ENCODE data around the gene FARP1.

FARP1 gene

GRCh38 chr13:98450026-98450425 lies 307.1 kb downstream of the FARP1 start:
- Histone ChIP-seq H3K4me1 (ENCODE audit: control insufficient read depth, insufficient read depth, low read length) (no peaks in the 10 kb centered on the region), H3K4me3 (ENCODE audit: low read depth, low read length) (no peak overlapping the region), H3K27ac (ENCODE audit: extremely low read depth, low read depth, low read length) (no peak overlapping the region), H3K36me3 (ENCODE audit: control insufficient read depth in 2 of 2, insufficient read depth in 1 of 2, low read length in 2 of 2) (peaks cover 0 to 75% of the 10 kb centered on the region in 2 experiments; a peak in 2 of 3 replicates), H3K9me3 (ENCODE audit: control insufficient read depth, insufficient read depth, low read depth, low read length) (no peaks in the 10 kb centered on the region)
- TF ChIP-seq ZNF623 (tag by site-specific recombination; IDR thresholded peaks at IDR 0.05) (no peak), ZNF529 (tag by site-specific recombination; IDR thresholded peaks at IDR 0.05; ENCODE audit: insufficient replicate concordance) (no peak), ZBTB21 (tag by site-specific recombination; IDR thresholded peaks at IDR 0.05) (no peak), ZNF510 (tag by site-specific recombination; IDR thresholded peaks at IDR 0.05; ENCODE audit: insufficient replicate concordance) (no peak), ZNF433 (tag by site-specific recombination; IDR thresholded peaks at IDR 0.05; ENCODE audit: low read depth) (no peak), ZSCAN23 (tag by site-specific recombination; IDR thresholded peaks at IDR 0.05) (no peak), ZNF654 (tag by site-specific recombination; IDR thresholded peaks at IDR 0.05; ENCODE audit: low read depth) (no peak), ZNF830 (tag by site-specific recombination; IDR thresholded peaks at IDR 0.05; ENCODE audit: low read depth) (no peak), ZNF280C (tag by site-specific recombination; IDR thresholded peaks at IDR 0.05) (no peak), YY2 (tag by site-specific recombination; IDR thresholded peaks at IDR 0.05) (no peak), ZBTB7A (tag by site-specific recombination; IDR thresholded peaks at IDR 0.05; ENCODE audit: low read depth) (no peak), ZNF23 (tag by site-specific recombination; IDR thresholded peaks at IDR 0.05; ENCODE audit: borderline replicate concordance) (no peak), SALL2 (tag by site-specific recombination; IDR thresholded peaks at IDR 0.05; ENCODE audit: borderline replicate concordance) (no peak), GLI2 (tag by site-specific recombination; IDR thresholded peaks at IDR 0.05; ENCODE audit: borderline replicate concordance, low read depth) (no peak), ZSCAN30 (tag by site-specific recombination; IDR thresholded peaks at IDR 0.05) (no peak), ZNF580 (tag by site-specific recombination; IDR thresholded peaks at IDR 0.05) (no peak), ZBTB1 (tag by site-specific recombination; IDR thresholded peaks at IDR 0.05) (no peak)
- TF ChIP-seq, protein P1, sequence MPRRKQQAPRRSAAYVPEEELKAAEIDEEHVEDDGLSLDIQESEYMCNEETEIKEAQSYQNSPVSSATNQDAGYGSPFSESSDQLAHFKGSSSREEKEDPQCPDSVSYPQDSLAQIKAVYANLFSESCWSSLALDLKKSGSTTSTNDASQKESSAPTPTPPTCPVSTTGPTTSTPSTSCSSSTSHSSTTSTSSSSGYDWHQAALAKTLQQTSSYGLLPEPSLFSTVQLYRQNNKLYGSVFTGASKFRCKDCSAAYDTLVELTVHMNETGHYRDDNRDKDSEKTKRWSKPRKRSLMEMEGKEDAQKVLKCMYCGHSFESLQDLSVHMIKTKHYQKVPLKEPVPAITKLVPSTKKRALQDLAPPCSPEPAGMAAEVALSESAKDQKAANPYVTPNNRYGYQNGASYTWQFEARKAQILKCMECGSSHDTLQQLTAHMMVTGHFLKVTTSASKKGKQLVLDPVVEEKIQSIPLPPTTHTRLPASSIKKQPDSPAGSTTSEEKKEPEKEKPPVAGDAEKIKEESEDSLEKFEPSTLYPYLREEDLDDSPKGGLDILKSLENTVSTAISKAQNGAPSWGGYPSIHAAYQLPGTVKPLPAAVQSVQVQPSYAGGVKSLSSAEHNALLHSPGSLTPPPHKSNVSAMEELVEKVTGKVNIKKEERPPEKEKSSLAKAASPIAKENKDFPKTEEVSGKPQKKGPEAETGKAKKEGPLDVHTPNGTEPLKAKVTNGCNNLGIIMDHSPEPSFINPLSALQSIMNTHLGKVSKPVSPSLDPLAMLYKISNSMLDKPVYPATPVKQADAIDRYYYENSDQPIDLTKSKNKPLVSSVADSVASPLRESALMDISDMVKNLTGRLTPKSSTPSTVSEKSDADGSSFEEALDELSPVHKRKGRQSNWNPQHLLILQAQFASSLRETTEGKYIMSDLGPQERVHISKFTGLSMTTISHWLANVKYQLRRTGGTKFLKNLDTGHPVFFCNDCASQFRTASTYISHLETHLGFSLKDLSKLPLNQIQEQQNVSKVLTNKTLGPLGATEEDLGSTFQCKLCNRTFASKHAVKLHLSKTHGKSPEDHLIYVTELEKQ (tag by site-specific recombination; IDR thresholded peaks at IDR 0.05; ENCODE audit: borderline replicate concordance), result no peak
- TF ChIP-seq, protein P2, sequence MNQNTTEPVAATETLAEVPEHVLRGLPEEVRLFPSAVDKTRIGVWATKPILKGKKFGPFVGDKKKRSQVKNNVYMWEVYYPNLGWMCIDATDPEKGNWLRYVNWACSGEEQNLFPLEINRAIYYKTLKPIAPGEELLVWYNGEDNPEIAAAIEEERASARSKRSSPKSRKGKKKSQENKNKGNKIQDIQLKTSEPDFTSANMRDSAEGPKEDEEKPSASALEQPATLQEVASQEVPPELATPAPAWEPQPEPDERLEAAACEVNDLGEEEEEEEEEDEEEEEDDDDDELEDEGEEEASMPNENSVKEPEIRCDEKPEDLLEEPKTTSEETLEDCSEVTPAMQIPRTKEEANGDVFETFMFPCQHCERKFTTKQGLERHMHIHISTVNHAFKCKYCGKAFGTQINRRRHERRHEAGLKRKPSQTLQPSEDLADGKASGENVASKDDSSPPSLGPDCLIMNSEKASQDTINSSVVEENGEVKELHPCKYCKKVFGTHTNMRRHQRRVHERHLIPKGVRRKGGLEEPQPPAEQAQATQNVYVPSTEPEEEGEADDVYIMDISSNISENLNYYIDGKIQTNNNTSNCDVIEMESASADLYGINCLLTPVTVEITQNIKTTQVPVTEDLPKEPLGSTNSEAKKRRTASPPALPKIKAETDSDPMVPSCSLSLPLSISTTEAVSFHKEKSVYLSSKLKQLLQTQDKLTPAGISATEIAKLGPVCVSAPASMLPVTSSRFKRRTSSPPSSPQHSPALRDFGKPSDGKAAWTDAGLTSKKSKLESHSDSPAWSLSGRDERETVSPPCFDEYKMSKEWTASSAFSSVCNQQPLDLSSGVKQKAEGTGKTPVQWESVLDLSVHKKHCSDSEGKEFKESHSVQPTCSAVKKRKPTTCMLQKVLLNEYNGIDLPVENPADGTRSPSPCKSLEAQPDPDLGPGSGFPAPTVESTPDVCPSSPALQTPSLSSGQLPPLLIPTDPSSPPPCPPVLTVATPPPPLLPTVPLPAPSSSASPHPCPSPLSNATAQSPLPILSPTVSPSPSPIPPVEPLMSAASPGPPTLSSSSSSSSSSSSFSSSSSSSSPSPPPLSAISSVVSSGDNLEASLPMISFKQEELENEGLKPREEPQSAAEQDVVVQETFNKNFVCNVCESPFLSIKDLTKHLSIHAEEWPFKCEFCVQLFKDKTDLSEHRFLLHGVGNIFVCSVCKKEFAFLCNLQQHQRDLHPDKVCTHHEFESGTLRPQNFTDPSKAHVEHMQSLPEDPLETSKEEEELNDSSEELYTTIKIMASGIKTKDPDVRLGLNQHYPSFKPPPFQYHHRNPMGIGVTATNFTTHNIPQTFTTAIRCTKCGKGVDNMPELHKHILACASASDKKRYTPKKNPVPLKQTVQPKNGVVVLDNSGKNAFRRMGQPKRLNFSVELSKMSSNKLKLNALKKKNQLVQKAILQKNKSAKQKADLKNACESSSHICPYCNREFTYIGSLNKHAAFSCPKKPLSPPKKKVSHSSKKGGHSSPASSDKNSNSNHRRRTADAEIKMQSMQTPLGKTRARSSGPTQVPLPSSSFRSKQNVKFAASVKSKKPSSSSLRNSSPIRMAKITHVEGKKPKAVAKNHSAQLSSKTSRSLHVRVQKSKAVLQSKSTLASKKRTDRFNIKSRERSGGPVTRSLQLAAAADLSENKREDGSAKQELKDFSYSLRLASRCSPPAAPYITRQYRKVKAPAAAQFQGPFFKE (tag by site-specific recombination; IDR thresholded peaks at IDR 0.05; ENCODE audit: borderline replicate concordance), result no peak
- TF ChIP-seq, protein P3, sequence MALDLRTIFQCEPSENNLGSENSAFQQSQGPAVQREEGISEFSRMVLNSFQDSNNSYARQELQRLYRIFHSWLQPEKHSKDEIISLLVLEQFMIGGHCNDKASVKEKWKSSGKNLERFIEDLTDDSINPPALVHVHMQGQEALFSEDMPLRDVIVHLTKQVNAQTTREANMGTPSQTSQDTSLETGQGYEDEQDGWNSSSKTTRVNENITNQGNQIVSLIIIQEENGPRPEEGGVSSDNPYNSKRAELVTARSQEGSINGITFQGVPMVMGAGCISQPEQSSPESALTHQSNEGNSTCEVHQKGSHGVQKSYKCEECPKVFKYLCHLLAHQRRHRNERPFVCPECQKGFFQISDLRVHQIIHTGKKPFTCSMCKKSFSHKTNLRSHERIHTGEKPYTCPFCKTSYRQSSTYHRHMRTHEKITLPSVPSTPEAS (tag by site-specific recombination; IDR thresholded peaks at IDR 0.05), result no peak
- ChIA-PET CTCF (interaction anchor here (0.6 to 1.5 kb wide), 6 partner anchors 11 to 540 kb away, joined by 3 to 5 read pairs (median 3); no protein-coding TSS in a partner anchor), POLR2A (no interaction called here)
